Upper lobe of right lung (tissue), 1 donor: ENCODE data around the gene MUC5AC. TPM values are rescaled to one million over a fixed set of nuclear protein-coding genes. Genes with fewer than 3 reads are reported as not detected.
A peak's percentile ranks its signal among the peaks of the same experiment; 100 is the strongest.

Source experiments
- ATAC-seq: fragments of 200-7000 bp; cut with Tn5 transposase; one replicate; pipeline ENCODE4 v1.9.1; 2020; ENCODE audit warnings: mild to moderate bottlenecking, moderate library complexity
- DNase-seq: peaks from one replicate; pipeline ENCODE4 v3.0.0-alpha.2; 2020
- H3K27ac ChIP-seq: fragments of 200-600 bp; one replicate; pipeline ENCODE4 v1.8.0; 2022
- H3K27me3 ChIP-seq: fragments of 200-600 bp; one replicate; pipeline ENCODE4 v1.8.0; 2022; ENCODE audit warnings: mild to moderate bottlenecking
- H3K36me3 ChIP-seq: fragments of 200-600 bp; one replicate; pipeline ENCODE4 v1.8.0; 2022
- H3K4me1 ChIP-seq: fragments of 200-600 bp; one replicate; pipeline ENCODE4 v1.8.0; 2022
- H3K4me3 ChIP-seq: fragments of 200-600 bp; one replicate; pipeline ENCODE4 v1.8.0; 2022; ENCODE audit warnings: mild to moderate bottlenecking
- H3K9me3 ChIP-seq: fragments of 200-600 bp; one replicate; pipeline ENCODE4 v1.8.0; 2022
- CTCF ChIP-seq: fragments of 200-600 bp; IDR thresholded peaks from one replicate; pipeline ENCODE4 v1.8.0; 2022; ENCODE audit warnings: antibody characterized with exemption
- intact Hi-C: fragments of 100-400 bp; cut with DNase I; formaldehyde crosslinking; loops from one replicate; pipeline ENCODE4 v1.11.0; 2022
- total RNA-seq: library from RNA; stranded (reverse); fragmentation: NEBNext Ultra II Directional; extraction: Animal tissue kit (Norgen Biotek cat#: 25700); gene quantifications from one replicate; pipeline ENCODE4 v1.2.1, GENCODE V29; 2021
- donor health status: DM: no; HTN: yes; CAD: no; lungs with severe emphysema.

Gene MUC5AC
- total RNA-seq, 1 donor from 2014 or later: not detected

DNA sequence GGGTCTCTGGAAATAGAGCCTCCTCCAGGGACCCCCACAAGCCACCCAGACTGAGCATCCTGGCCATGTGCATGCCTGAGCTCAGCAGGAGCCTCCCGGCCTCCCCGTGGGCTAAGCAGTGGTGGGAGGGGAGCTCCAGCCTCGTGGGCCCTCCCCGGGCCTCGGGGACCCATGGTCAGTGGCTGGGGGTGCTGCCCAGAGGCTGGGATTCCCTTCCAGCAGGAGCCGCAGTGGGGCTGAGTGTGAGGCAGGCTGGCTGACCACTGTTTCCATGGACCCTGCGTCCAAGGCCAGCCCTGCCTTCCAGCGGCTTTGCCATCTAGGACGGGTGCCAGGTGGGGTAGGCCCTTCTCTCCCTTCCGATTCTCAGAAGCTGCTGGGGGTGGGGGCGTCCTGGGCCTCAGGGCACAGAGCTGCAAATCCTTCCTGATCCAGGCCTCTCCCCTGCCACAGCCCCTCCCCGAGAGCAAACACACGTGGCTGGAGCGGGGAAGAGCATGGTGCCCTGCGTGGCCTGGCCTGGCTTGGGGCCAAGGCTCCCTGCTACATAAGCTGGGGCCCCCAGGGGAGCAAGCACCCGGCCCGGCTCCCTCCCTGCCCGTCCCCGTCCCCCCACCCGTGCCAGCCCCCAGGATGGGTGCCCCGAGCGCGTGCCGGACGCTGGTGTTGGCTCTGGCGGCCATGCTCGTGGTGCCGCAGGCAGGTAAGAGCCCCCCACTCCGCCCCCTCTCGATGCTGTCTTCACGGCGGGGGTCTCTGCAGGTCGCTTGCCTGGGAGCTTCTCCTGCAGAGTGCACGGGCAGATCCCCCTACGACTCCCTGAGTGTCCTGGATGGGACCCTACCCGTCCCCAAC, 65.0 kb downstream of the MUC5AC start, which contains the start of gene MUC5B:
MUC5B (plus strand) TSS at position 576 of the 855 bp plus-strand sequence; CDS start at position 634, 58 bp downstream.
- intact Hi-C loops: no loop called here
- H3K9me3 ChIP-seq: no peaks in the 10 kb centered on the region
- H3K4me1 ChIP-seq: no peaks in the 10 kb centered on the region
- no peak within 1 kb of the TSS for H3K27ac ChIP-seq
- DNase-seq: peak; percentile 64
- no peaks in the 10 kb centered on the region for H3K36me3 ChIP-seq
- no peak for TF ChIP-seq CTCF
- no peak within 1 kb of the TSS for H3K4me3 ChIP-seq
- ATAC-seq: no peak
- H3K27me3 ChIP-seq: peaks cover 44% of the 10 kb centered on the region

DNA sequence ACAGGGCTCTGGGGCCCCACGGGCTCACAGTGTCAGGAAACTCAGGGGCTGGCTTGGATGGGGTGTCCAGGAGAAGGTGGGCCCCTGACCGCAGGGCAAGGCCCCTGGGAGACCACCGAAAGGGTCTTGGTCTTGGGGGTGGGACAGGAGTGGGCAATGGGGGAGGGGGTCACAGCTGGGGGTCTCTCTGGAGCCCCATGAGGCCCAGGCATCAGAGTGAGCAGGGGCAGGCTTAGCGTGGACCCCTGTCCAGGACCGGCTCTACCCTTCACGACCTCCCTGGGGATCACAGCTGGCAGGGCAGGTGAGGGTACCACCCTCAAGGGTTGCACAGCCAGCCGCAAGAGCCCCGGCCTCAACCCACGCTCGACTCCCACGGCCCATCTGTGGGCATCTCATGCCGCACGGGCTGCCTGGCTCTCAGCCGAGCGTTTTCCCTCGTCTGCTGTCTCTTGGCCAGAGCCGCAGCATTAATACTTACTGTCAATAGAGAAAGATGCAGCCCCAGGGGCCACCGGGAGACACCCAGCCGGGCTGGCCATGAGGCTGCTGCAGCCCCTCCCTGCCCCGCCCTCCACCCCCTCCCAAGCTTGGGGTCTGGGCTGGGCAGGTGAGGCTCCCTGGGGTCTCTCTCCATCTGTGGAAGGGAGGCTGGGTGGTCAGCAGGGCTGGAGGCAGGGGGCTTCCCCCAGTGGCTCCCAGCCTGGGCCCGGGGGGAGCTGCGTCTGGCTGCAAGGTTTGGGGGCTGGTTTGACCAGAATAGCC, 65.8 kb downstream of the MUC5AC start:
- Histone ChIP-seq H3K4me1 (no peaks in the 10 kb centered on the region), H3K9me3 (no peaks in the 10 kb centered on the region), H3K36me3 (no peaks in the 10 kb centered on the region), H3K4me3 (no peak overlapping the region), H3K27me3 (peaks cover 44% of the 10 kb centered on the region), H3K27ac (no peak overlapping the region)
- DNase-seq (peak; percentile 57), ATAC-seq (no peak)
- intact Hi-C loops: no loop called here
- no peak for TF ChIP-seq CTCF

GRCh38 chr11:1224111-1224490, 66.3 kb downstream of the MUC5AC start:
- intact Hi-C loops: no loop called here

GRCh38 chr11:1224491-1225385, 67.0 kb downstream of the MUC5AC start:
- TF ChIP-seq CTCF: no peak
- Histone ChIP-seq H3K4me3 (no peak overlapping the region), H3K9me3 (no peaks in the 10 kb centered on the region), H3K27ac (no peak overlapping the region), H3K4me1 (no peaks in the 10 kb centered on the region), H3K36me3 (no peaks in the 10 kb centered on the region), H3K27me3 (peaks cover 40% of the 10 kb centered on the region)
- ATAC-seq: no peak
- peak; percentile 56 for DNase-seq
- intact Hi-C loops: no loop called here

More at GRCh38 chr11:1224111-1224490, 66.3 kb downstream of the MUC5AC start:
- peaks cover 44% of the 10 kb centered on the region for H3K27me3 ChIP-seq
- no peaks in the 10 kb centered on the region for H3K36me3 ChIP-seq
- no peaks in the 10 kb centered on the region for H3K4me1 ChIP-seq
- H3K4me3 ChIP-seq: no peak overlapping the region
- H3K27ac ChIP-seq: no peak overlapping the region
- no peak for TF ChIP-seq CTCF
- no peaks in the 10 kb centered on the region for H3K9me3 ChIP-seq
- DNase-seq: no peak
- no peak for ATAC-seq
